H9 (cell line): Measurements from ENCODE around the gene DCDC1. TPM values are rescaled to one million over a fixed set of nuclear protein-coding genes. Genes with fewer than 3 reads are reported as not detected.

Experiments
- DNase-seq: peaks from one replicate; pipeline ENCODE4 v3.0.0-alpha.2; 2017
- H2AFZ ChIP-seq: one replicate; pipeline ENCODE4 v1.6.1; 2013; ENCODE audit warnings: mild to moderate bottlenecking, low read length, control low read depth, moderate library complexity
- H2AK5ac ChIP-seq: 2 replicates; pipeline ENCODE4 v1.6.1; 2013; ENCODE audit warnings: low read length, control low read depth, mixed read lengths; ENCODE audit not compliant: insufficient read length
- H2BK120ac ChIP-seq: one replicate; pipeline ENCODE4 v1.6.1; 2013; ENCODE audit warnings: low read depth, mild to moderate bottlenecking, low read length, control low read depth, inconsistent platforms; ENCODE audit not compliant: poor library complexity, severe bottlenecking
- H2BK12ac ChIP-seq: 2 replicates; pipeline ENCODE4 v1.6.1; 2013; ENCODE audit warnings: low read length, control low read depth, mixed read lengths, low read depth; ENCODE audit not compliant: insufficient read length
- H2BK15ac ChIP-seq: 2 replicates; pipeline ENCODE4 v1.6.1; 2013; ENCODE audit warnings: low read depth, low read length, control low read depth
- H2BK20ac ChIP-seq: one replicate; pipeline ENCODE4 v1.6.1; 2013; ENCODE audit warnings: low read depth, mild to moderate bottlenecking, low read length, control low read depth, inconsistent platforms; ENCODE audit not compliant: poor library complexity, severe bottlenecking
- H2BK5ac ChIP-seq: 2 replicates; pipeline ENCODE4 v1.6.1; 2013; ENCODE audit warnings: low read length, control low read depth, mixed read lengths; ENCODE audit not compliant: insufficient read length
- H3K14ac ChIP-seq: 2 replicates; pipeline ENCODE4 v1.6.1; 2013; ENCODE audit warnings: low read length, control low read depth; ENCODE audit not compliant: insufficient read depth
- H3K18ac ChIP-seq: 2 replicates; pipeline ENCODE4 v1.6.1; 2013; ENCODE audit warnings: low read depth, mild to moderate bottlenecking, mixed read lengths, low read length, control low read depth; ENCODE audit not compliant: insufficient read length
- H3K23ac ChIP-seq: 2 replicates; pipeline ENCODE4 v1.6.1; 2013; ENCODE audit warnings: low read length, control low read depth, mixed read lengths, low read depth; ENCODE audit not compliant: insufficient read length
- H3K23me2 ChIP-seq: 2 replicates; pipeline ENCODE4 v1.6.1; 2013; ENCODE audit warnings: low read depth, mild to moderate bottlenecking, mixed read lengths, low read length, control low read depth; ENCODE audit not compliant: insufficient read length, poor library complexity, severe bottlenecking
- H3K27ac ChIP-seq: 2 replicates; pipeline ENCODE4 v1.5.1; 2013; ENCODE audit warnings: low read length, control low read depth, mixed read lengths, low read depth; ENCODE audit not compliant: insufficient read length
- H3K27me3 ChIP-seq: 2 replicates; pipeline ENCODE4 v1.6.1; 2013; ENCODE audit warnings: low read length, control low read depth, inconsistent platforms; ENCODE audit not compliant: insufficient read depth
- H3K4ac ChIP-seq: 2 replicates; pipeline ENCODE4 v1.6.1; 2013; ENCODE audit warnings: low read depth, mild to moderate bottlenecking, control low read depth, inconsistent platforms, low read length, moderate library complexity
- H3K4me1 ChIP-seq: 2 replicates; pipeline ENCODE4 v1.6.1; 2013; ENCODE audit warnings: low read length, control low read depth, inconsistent platforms; ENCODE audit not compliant: insufficient read depth
- H3K4me2 ChIP-seq: 2 replicates; pipeline ENCODE4 v1.6.1; 2013; ENCODE audit warnings: low read length, control low read depth, mixed read lengths; ENCODE audit not compliant: insufficient read length, insufficient read depth
- H3K56ac ChIP-seq: 2 replicates; pipeline ENCODE4 v1.6.1; 2013; ENCODE audit warnings: low read depth, mild to moderate bottlenecking, mixed read lengths, low read length, control low read depth; ENCODE audit not compliant: insufficient read length
- H3K79me1 ChIP-seq: 2 replicates; pipeline ENCODE4 v1.6.1; 2013; ENCODE audit warnings: low read depth, mild to moderate bottlenecking, moderate library complexity, low read length, control low read depth, inconsistent platforms; ENCODE audit not compliant: insufficient read depth, poor library complexity, severe bottlenecking
- H3K79me2 ChIP-seq: 2 replicates; pipeline ENCODE4 v1.6.1; 2013; ENCODE audit warnings: low read length, control low read depth, inconsistent platforms; ENCODE audit not compliant: insufficient read depth
- H3K9ac ChIP-seq: 2 replicates; pipeline ENCODE4 v1.6.1; 2013; ENCODE audit warnings: low read length, control low read depth, mixed read lengths; ENCODE audit not compliant: insufficient read length; ENCODE audit errors: extremely low read depth
- H3K9me3 ChIP-seq: one replicate; pipeline ENCODE4 v1.6.1; 2013; ENCODE audit warnings: low read depth, low read length, inconsistent platforms; ENCODE audit not compliant: control insufficient read depth
- H3T11ph ChIP-seq: one replicate; pipeline ENCODE4 v1.6.1; 2013; ENCODE audit warnings: mild to moderate bottlenecking, low read length, control low read depth, inconsistent platforms
- H4K20me1 ChIP-seq: one replicate; pipeline ENCODE4 v1.6.1; 2013; ENCODE audit not compliant: control insufficient read depth, insufficient read length, insufficient read depth
- H4K5ac ChIP-seq: 2 replicates; pipeline ENCODE4 v1.6.1; 2013; ENCODE audit warnings: low read depth, mild to moderate bottlenecking, mixed read lengths, low read length, control low read depth; ENCODE audit not compliant: insufficient read length
- H4K8ac ChIP-seq: replicated peaks from 2 replicates; pipeline ENCODE4 v1.6.1; 2013; ENCODE audit warnings: low read length, control low read depth, mixed read lengths, low read depth; ENCODE audit not compliant: insufficient read length
- H4K91ac ChIP-seq: 2 replicates; pipeline ENCODE4 v1.6.1; 2013; ENCODE audit warnings: low read depth, mild to moderate bottlenecking, moderate library complexity, mixed read lengths, low read length, control low read depth; ENCODE audit not compliant: insufficient read length
- H3K27ac Mint-ChIP-seq, 3 experiments: 2 replicates in 2 of 3; 3 replicates in 1 of 3; pipeline ENCODE4 v1.8.0; 2020 to 2021; ENCODE audit warnings: mixed read lengths in 3 of 3, mild to moderate bottlenecking in 1 of 3, moderate library complexity in 1 of 3
- H3K27me3 Mint-ChIP-seq: 2 replicates; pipeline ENCODE4 v1.8.0; 2021; ENCODE audit warnings: low read depth, mild to moderate bottlenecking, moderate library complexity, mixed read lengths
- H3K36me3 Mint-ChIP-seq, 3 experiments: 2 replicates in 2 of 3; 3 replicates in 1 of 3; pipeline ENCODE4 v1.8.0; 2020 to 2021; ENCODE audit warnings: low read depth in 3 of 3, mixed read lengths in 3 of 3; ENCODE audit not compliant: insufficient read depth in 1 of 3
- H3K4me1 Mint-ChIP-seq, 2 experiments: 2 replicates each; pipeline ENCODE4 v1.8.0; 2020; ENCODE audit warnings: mixed read lengths in 2 of 2
- H3K4me3 Mint-ChIP-seq, 2 experiments: 2 replicates in 1 of 2; 3 replicates in 1 of 2; pipeline ENCODE4 v1.8.0; 2020 to 2021; ENCODE audit warnings: mild to moderate bottlenecking in 2 of 2, mixed read lengths in 2 of 2, moderate library complexity in 1 of 2
- H3K9me3 Mint-ChIP-seq, 2 experiments: 2 replicates in 1 of 2; 3 replicates in 1 of 2; pipeline ENCODE4 v1.8.0; 2020; ENCODE audit warnings: mild to moderate bottlenecking in 2 of 2, mixed read lengths in 2 of 2, moderate library complexity in 1 of 2
- WGBS: extraction: QIAGEN DNeasy Blood & Tissue Kit; methylation state at CpG from one replicate; pipeline ENCODE4 v1.1.7; 2013; ENCODE audit warnings: missing lambda C conversion rate, low lambda C conversion rate, mixed read lengths; ENCODE audit not compliant: insufficient read length; ENCODE audit errors: extremely low coverage; 5-methylcytosine and 5-hydroxymethylcytosine counted together
- total RNA-seq: library from RNA; stranded (reverse); gene quantifications from 2 replicates; pipeline ENCODE4 v1.2.1, GENCODE V29; 2021
- TF ChIP-seq, protein P1 (sequence below): fragments of 200-600 bp; sonication (generic); conservative IDR thresholded peaks from 3 replicates; pipeline ENCODE4 v1.8.0; 2021; ENCODE audit warnings: antibody characterized with exemption, mild to moderate bottlenecking

DCDC1 gene
- total RNA-seq, 1 experiment from 2014 or later: 0.09 TPM

DNA sequence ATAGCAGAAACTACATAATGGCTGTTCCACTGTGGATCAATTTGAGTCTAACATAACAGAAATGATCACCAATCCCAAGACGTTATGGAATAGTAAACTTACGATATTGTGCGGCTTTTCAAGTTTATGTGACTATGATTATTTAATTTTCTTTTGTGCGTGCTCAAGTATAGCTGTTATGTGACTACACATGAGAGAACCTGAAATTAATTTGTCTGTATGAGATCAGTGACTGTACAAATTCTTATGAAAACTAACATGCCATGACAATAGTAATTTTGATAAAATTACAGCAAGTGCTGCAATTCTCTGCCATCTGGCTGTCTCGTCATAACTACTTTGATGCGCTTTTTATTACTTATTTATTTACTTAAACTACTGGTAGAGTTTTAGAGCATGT is 343.2 kb downstream of the DCDC1 start:
- Mint-ChIP-seq H3K27ac (no peak overlapping the region), H3K27me3 (no peaks in the 10 kb centered on the region), H3K36me3 (no peaks in the 10 kb centered on the region), H3K4me1 (peaks cover 0 to 2% of the 10 kb centered on the region in 2 experiments; a peak in 1 of 4 replicates), H3K4me3 (no peak overlapping the region), H3K9me3 (no peaks in the 10 kb centered on the region)
- TF ChIP-seq, protein P1, sequence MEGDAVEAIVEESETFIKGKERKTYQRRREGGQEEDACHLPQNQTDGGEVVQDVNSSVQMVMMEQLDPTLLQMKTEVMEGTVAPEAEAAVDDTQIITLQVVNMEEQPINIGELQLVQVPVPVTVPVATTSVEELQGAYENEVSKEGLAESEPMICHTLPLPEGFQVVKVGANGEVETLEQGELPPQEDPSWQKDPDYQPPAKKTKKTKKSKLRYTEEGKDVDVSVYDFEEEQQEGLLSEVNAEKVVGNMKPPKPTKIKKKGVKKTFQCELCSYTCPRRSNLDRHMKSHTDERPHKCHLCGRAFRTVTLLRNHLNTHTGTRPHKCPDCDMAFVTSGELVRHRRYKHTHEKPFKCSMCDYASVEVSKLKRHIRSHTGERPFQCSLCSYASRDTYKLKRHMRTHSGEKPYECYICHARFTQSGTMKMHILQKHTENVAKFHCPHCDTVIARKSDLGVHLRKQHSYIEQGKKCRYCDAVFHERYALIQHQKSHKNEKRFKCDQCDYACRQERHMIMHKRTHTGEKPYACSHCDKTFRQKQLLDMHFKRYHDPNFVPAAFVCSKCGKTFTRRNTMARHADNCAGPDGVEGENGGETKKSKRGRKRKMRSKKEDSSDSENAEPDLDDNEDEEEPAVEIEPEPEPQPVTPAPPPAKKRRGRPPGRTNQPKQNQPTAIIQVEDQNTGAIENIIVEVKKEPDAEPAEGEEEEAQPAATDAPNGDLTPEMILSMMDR: no peak
- H4K91ac ChIP-seq: no peak overlapping the region
- H2BK20ac ChIP-seq: no peak overlapping the region
- H2BK12ac ChIP-seq: no peak overlapping the region
- no peak overlapping the region for H3K4me2 ChIP-seq
- no peak overlapping the region for H2BK5ac ChIP-seq
- H3K9ac ChIP-seq: no peak overlapping the region
- H3K14ac ChIP-seq: no peak overlapping the region
- WGBS: no CpG with 5 or more reads among the region's 6 CpGs
- no peaks in the 10 kb centered on the region for H3K27me3 ChIP-seq
- no peak for DNase-seq
- H4K20me1 ChIP-seq: no peaks in the 10 kb centered on the region
- no peak overlapping the region for H4K8ac ChIP-seq
- H4K5ac ChIP-seq: no peak overlapping the region
- H3K23ac ChIP-seq: no peak overlapping the region
- no peak overlapping the region for H2AFZ ChIP-seq
- no peak overlapping the region for H3K18ac ChIP-seq
- H2BK15ac ChIP-seq: no peak overlapping the region
- H3K4ac ChIP-seq: no peak overlapping the region
- H3K56ac ChIP-seq: no peak overlapping the region
- no peaks in the 10 kb centered on the region for H3K79me2 ChIP-seq
- no peak overlapping the region for H2AK5ac ChIP-seq
- no peak overlapping the region for H3T11ph ChIP-seq
- H3K27ac ChIP-seq: no peak overlapping the region
- no peaks in the 10 kb centered on the region for H3K79me1 ChIP-seq
- no peaks in the 10 kb centered on the region for H3K4me1 ChIP-seq
- no peak overlapping the region for H2BK120ac ChIP-seq
- no peaks in the 10 kb centered on the region for H3K23me2 ChIP-seq
- H3K9me3 ChIP-seq: no peaks in the 10 kb centered on the region
